ENCODE results near the gene PIEZO2.

The PIEZO2 gene

GRCh38 chr18:11027862-11028261, 121.5 kb downstream of the PIEZO2 start:
- no peak for DNase-seq (ENCODE audit: low read depth)

DNA sequence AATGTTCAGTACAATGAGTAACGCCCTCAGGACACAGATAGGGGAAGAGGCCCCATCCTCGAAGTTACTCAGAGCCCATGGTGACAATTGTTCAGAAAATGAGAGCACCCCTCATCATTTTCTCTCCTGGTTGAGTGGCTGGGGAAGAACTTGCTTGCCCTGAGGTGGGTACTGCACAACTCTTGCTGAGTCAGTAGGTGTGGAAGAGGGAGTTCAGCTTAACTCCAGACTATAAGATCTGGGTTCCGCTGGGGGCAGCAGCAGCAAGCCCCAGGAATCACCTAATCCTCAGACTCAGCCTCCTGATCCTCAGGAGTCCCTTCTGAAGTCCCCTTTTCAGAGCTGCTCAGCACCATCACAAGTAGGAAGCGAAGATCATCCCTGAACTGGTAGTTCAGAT, 123.7 kb downstream of the PIEZO2 start:
- no peak for DNase-seq (ENCODE audit: low read depth)

- no peak for DNase-seq (ENCODE audit: low read depth)
Observed at GRCh38 chr18:11024928-11025669, 124.3 kb downstream of the PIEZO2 start.

GRCh38 chr18:11021477-11021876, 127.9 kb downstream of the PIEZO2 start:
- DNase-seq (ENCODE audit: low read depth): no peak

- no peak for DNase-seq (ENCODE audit: low read depth)
Observed at GRCh38 chr18:11020877-11021414, 128.4 kb downstream of the PIEZO2 start.

GRCh38 chr18:11020161-11020853, 129.1 kb downstream of the PIEZO2 start:
- no peak for DNase-seq (ENCODE audit: low read depth)

- no peak for DNase-seq (ENCODE audit: low read depth)
Observed at GRCh38 chr18:11019295-11020105, 129.9 kb downstream of the PIEZO2 start.

- no peak for DNase-seq (ENCODE audit: low read depth)
Observed at GRCh38 chr18:11009869-11010268, 139.5 kb downstream of the PIEZO2 start.

DNA sequence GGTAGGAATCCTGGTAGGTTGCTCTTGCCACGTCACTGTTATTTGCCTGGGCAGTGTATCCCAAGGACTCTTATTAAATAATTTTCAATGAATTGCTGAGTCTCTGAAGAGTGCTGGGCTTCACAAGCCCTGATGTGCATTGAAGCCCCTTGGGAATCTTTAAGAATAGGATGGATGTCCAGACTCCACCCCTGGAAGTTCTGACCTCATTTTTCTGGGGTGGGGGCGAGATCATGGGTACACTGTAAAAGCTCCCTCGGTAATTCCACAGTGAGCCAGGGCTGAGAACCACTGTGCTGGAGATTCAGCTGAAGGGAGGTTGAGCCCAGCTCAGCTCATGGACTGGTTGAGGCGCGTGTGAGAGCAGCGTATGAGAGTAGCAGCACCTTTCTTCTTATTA, 140.2 kb downstream of the PIEZO2 start:
- DNase-seq (ENCODE audit: low read depth): no peak

DNA sequence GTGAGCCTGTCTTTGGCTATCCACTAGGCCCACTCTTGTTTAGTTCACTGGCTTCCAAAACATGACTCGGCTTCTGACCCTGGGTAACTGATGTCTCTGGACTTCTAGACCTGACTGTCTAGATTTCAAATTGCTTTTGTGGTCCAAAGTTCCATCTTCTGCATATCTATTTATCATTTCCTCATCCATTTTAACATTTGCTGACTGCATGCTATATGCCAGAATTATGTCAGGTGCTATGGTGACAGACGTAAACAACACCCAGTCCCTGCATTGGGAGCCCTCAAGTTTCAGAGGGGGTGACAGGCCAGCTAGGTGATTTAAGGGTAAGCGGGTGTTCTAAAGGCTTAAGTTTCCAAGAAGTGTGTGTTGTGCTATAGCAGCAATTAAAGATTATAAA, 140.9 kb downstream of the PIEZO2 start:
- DNase-seq (ENCODE audit: low read depth): no peak

DNA sequence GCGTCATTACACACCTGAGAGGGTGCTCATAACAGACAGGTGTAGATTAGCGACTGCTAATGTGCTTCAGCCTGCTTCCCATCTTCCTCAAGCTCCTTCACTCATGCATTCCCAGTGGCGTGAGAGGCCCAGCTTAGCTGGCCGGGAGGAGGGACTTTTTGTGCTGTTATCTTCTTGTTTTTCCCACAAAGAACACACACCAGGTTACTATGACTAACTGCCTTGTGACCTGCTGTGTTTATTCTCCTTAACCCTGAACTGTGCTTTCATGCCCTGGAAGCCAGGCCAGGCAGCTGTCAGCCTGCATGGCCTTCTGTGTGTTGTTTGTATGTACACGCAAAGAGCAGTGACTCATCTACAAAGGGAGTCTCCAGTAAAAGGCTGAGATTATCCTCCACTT, 143.8 kb downstream of the PIEZO2 start:
- DNase-seq (ENCODE audit: low read depth): no peak

DNA sequence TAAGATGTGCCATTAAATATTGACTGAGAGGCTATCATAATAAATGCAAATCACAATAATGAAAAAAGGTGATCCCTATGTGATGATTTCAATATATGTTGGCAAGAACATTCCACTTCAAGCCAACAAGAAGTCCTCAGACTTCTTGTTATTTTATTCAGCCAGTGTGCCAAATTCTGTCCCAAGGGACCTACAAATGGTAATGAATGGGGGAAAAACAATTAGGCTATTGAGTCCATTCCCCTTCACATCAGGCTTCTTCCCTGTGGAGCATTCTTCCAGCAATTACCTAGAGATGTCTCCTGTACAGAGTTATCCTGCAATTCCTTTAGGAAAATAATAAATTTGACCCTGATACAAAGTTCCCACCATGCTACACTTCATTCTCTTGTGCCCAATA, 144.4 kb downstream of the PIEZO2 start:
- no peak for DNase-seq (ENCODE audit: low read depth)

DNA sequence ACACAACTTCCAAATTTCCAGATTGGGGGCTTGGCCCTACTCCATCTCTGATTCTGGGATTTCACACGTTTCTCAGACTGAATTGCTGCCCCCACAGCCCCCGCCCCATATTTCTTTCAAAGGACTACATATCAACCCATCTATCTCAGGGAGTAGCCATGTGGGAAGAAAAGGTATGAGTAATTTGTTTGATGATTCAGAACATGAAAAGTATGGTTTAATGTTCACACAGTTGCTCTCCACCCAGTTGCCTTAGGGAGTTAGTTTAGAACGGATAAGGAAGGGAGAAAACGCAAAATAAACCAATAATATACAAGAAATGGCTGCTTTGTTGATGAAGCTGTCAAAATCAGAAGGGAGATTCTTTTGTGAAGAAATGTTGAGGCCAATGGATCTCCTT, 145.1 kb downstream of the PIEZO2 start:
- DNase-seq (ENCODE audit: low read depth): no peak

DNA sequence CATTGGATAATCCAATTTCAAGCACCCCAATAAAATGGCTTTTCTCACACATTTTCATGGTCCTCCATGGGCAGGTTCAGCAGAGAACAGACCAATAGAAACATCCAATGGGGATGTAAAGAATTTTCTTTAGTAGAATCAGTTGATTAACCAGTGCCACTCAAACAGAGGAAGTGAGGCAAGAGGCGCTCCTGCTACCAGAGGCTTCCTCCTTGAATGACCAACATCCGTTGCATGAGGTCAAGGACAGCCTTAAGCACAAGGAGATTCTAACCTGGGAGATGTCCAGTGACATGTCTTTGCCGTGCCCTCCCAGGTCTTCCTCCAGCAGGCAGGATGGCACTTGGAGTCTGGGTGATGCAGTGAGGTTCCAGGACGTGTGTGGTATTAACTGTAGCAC, 146.6 kb downstream of the PIEZO2 start:
- DNase-seq (ENCODE audit: low read depth): no peak

DNA sequence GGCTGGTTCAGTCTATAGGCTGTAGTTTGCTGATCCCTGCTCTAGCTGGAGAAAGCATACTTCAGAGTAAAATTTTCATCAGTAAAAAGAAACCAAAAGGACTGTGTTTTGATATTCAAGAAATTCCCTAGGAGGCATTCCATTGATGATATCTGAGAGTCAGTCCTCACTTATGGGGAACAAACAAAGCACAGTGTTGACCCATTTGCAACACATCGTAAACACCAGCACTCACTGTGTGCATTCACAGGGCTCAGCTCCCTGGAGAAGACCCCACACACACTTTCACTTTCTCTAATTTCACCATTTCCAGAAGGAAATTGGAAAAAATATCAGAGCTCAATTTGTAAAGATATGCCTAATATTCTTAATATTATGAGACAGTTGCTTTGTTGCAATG, 147.1 kb downstream of the PIEZO2 start:
- no peak for DNase-seq (ENCODE audit: low read depth)

DNA sequence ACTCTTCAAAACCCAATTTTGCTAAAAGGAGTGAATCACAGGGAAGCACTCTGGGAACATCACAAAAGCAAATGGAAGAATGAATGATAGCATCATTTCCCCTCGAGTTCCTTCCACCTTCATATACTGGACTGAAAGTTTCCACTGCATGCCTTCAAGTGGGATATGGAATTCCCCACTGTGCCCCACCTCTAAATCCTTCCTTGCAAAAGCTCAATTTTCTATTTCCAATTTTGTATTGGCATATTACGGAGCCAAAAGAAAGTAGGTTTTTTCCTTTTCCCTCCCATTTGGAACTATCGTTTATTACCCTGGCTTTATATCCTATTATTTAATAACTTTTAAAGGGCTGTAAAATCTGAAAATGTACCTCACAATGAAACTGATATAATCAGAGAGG, 149.3 kb downstream of the PIEZO2 start:
- no peak for DNase-seq (ENCODE audit: low read depth)

DNA sequence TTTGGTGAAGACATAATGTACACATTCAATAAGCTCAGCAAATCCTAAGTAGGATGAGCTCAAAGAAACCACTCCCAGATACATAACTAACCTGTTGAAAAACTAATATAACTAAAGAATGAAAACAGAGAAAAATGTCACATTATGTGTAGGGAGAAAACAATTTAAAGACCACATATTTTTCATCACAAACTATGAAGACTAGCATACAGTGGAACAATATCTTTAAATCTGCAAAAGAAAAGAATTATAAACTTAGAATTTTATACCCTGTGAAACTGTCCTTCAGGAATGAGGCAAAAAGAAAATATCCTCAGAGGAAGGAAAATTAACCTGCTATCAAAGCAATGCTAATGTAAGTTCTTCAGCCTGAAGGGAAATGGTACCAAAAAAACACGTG, 151.5 kb downstream of the PIEZO2 start:
- no peak for DNase-seq (ENCODE audit: low read depth)

- DNase-seq (ENCODE audit: low read depth): no peak
Observed at GRCh38 chr18:10995550-10995949, 153.8 kb downstream of the PIEZO2 start.

DNA sequence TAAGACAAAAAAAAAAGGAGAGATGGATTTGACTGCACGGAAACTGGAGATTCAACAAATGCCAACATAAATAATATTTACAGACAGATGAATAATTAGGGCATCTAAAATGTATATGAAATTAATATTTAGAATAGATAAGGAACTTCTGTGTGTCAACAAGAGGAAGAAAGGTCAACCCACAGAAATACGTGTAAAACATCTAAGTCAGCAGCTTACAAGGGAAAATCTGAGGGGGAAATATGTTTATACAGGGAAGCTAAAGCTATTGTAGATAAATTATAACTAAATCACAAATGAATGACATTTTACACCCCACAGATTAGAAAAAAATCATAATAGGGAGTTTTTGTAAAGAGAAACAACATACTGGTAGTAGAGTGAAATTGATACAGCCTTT, 159.9 kb downstream of the PIEZO2 start:
- no peak for DNase-seq (ENCODE audit: low read depth)

DNA sequence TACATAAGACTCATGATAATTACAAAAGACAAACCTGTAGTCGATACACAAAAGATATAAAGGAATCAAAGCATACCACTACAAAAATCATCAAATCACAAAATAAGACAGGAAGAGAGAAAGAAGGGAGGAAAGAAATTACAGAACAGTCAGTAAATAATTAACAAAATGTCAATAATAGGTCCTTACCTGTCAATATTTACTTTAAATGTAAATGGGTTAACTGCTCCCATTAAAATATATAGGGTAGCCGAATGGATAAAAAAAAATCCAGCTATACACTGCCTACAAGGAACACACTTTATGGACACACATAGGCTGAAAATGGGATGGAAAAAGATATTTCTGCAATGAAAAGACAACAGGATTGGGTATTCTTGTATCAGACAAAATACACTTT, 163.7 kb downstream of the PIEZO2 start:
- DNase-seq (ENCODE audit: low read depth): no peak

DNA sequence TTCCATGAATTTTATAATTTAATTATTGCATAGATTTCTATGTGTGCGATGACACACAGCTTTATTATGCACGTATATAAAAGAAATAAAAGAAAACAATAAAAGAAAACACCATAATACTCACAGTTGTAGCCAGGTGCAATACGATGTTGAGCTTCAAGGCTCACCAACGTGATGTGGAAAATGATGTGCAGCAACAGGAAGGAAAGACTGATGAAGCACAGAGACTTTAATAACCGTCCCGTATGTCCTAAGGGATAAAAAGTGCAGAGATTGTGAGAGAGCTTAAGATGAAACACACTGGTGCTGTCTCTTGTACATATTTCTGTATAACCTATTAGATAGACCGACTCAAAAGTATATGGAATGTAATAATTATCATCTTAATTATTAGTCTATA, 170.0 kb downstream of the PIEZO2 start:
- no peak for DNase-seq (ENCODE audit: low read depth)

DNA sequence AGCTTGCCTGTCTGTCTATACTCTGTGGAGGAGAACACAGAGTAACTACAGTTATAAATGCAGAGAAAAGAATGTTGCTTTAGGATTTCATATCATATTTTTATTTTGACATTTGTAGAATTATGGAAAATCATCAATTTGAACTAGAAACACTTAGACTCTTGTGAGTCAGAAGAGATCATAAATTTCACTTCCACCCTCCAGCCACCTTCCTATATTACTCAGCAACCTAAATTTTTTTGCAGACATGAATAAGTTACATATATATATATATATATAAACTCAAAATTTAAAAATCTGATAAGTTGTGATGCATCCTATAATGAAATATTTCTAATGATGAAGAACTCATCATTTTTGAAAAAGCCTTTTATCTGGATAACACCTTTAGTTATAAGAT, 172.3 kb downstream of the PIEZO2 start:
- no peak for DNase-seq (ENCODE audit: low read depth)

All from activated T-helper 9 cell treated with anti-CD3 and anti-CD28 coated beads, Interleukin-2, amount 50 U/mL, for 16 hours (primary cell).